Adipocyte (in vitro differentiated cells): ENCODE results near the gene CDKN2A.

Experiments used
- DNase-seq: peaks from one replicate; pipeline ENCODE4 v3.0.0-alpha.2; 2015; ENCODE audit warnings: low read depth
- H3K27me3 ChIP-seq: replicated peaks from 2 replicates; pipeline ENCODE4 v1.7.0; 2013; ENCODE audit warnings: mild to moderate bottlenecking, low read length, moderate library complexity; ENCODE audit not compliant: control insufficient read depth, insufficient read depth
- H3K36me3 ChIP-seq: 2 replicates; pipeline ENCODE4 v1.7.0; 2013; ENCODE audit warnings: low read length, mild to moderate bottlenecking, moderate library complexity; ENCODE audit not compliant: control insufficient read depth, insufficient read depth, severe bottlenecking
- H3K4me1 ChIP-seq: 2 replicates; pipeline ENCODE4 v1.7.0; 2013; ENCODE audit warnings: mild to moderate bottlenecking, low read length, moderate library complexity; ENCODE audit not compliant: control insufficient read depth, insufficient read depth
- H3K4me3 ChIP-seq: 2 replicates; pipeline ENCODE4 v1.7.0; 2013; ENCODE audit warnings: mild to moderate bottlenecking, low read length, moderate library complexity
- H3K9ac ChIP-seq: 2 replicates; pipeline ENCODE4 v1.7.0; 2013; ENCODE audit warnings: mild to moderate bottlenecking, low read length, moderate library complexity
- H3K9me3 ChIP-seq: 2 replicates; pipeline ENCODE4 v1.7.0; 2013; ENCODE audit warnings: mild to moderate bottlenecking, low read length, moderate library complexity; ENCODE audit not compliant: control insufficient read depth

Gene CDKN2A

DNA sequence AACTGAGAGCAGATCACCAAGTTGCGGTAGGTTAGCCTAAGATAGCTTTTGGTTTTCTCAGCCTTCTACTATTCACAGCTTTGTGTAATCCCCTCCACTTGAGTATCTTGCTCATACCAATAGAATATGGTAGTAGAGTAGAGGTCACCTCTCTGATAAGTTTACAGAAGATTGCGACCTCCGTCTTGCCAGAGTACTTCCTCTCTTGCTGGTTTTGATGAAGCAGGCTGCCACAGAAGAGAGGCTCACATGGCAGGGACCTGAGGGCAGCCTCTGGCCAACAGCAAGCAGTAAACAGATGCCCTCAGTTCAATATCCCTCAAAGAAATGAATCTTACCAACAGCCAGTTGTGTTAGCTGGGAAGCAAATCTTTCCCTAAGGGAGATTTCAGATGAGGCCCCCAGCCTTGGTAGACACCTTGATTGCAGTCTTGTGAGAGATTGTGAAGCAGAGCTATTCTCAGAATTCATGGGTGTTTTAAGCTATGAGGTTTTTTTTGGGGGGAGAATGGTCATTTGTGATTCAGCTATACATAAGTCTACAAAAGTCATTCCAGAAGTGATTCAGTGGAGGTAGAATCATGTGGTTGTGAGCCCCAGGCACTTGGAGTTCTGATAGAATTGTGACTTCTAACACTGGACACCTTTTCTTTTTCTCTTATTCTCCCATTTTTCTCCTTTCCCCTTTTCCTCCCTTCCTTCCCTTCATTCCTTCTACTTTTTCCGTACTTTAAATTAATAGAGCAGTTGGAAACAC, 37.6 kb upstream of the CDKN2A start:
- no peaks in the 10 kb centered on the region for H3K27me3 ChIP-seq
- DNase-seq: no peak
- H3K4me1 ChIP-seq: peaks cover 23% of the 10 kb centered on the region
- no peak overlapping the region for H3K4me3 ChIP-seq
- no peaks in the 10 kb centered on the region for H3K9me3 ChIP-seq
- no peak overlapping the region for H3K9ac ChIP-seq
- H3K36me3 ChIP-seq: no peaks in the 10 kb centered on the region

DNA sequence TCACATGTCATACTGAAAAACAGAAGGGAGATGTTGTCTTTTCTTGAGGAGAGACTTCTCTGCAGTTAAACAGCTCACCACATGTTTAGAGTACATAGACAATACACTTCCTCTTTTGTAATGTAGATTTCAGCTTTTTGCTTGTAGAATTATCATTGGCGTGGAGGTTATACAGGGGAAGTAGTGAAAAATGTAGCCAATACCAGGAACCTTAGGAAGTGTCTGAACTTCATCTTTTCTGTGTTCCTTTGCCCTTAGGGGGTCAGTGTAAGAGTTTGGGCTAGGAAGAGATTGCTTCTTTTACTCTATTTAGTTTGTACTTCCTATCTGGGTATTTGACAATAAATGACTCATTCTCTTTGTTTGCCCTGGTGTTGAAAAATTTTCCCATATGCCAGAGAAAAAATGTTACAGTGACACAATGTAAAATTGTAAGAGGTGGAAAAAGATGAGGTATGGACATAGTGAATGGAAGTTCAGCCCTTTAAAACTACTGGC, 36.0 kb upstream of the CDKN2A start:
- Histone ChIP-seq H3K27me3 (no peaks in the 10 kb centered on the region), H3K36me3 (no peaks in the 10 kb centered on the region), H3K9ac (peak overlapping the region; percentile 65), H3K4me1 (peaks cover 10% of the 10 kb centered on the region), H3K4me3 (peak overlapping the region; percentile 38), H3K9me3 (no peaks in the 10 kb centered on the region)
- peak; percentile 89 for DNase-seq

DNA sequence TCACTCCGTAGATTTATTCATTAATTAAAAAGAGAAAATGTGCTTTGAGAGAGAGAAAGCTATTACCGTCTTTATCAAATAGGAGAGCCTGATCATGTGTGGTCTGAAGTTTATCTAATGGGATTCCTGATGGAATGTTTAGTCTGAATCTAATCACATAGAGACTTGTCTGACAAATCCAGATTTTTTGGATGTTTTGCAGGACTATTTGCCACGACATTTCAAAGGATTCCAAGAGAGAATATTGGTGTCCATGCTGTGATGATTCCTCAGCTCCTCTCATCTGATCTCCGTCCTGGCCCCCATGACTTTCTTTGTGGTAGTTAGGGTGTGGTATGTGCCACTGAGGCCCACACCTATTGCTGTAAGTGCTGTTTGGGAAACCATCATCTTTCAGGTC, 35.0 kb upstream of the CDKN2A start:
- DNase-seq: no peak
- H3K4me1 ChIP-seq: peaks cover 10% of the 10 kb centered on the region
- no peak overlapping the region for H3K4me3 ChIP-seq
- no peaks in the 10 kb centered on the region for H3K9me3 ChIP-seq
- no peaks in the 10 kb centered on the region for H3K36me3 ChIP-seq
- H3K9ac ChIP-seq: no peak overlapping the region
- H3K27me3 ChIP-seq: no peaks in the 10 kb centered on the region

DNA sequence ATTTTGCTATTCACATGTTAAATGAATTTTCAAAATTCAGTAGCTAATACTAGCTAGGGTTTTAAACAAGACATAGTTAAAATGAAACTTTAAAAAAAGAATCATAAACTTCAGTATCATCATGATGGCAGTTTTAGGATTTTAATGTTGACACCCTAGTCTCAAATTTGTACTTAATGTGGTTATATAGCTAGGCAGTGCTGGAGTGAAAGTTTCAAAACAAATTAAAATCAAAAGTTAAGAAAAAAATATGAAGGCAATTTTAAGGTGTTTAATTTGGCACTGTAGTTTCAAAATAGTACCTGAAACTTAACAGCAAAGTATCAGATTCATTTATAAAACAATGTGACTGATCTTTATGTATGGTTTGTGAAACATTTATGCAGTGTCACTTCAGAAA, 34.2 kb upstream of the CDKN2A start:
- DNase-seq: no peak
- no peak overlapping the region for H3K4me3 ChIP-seq

DNA sequence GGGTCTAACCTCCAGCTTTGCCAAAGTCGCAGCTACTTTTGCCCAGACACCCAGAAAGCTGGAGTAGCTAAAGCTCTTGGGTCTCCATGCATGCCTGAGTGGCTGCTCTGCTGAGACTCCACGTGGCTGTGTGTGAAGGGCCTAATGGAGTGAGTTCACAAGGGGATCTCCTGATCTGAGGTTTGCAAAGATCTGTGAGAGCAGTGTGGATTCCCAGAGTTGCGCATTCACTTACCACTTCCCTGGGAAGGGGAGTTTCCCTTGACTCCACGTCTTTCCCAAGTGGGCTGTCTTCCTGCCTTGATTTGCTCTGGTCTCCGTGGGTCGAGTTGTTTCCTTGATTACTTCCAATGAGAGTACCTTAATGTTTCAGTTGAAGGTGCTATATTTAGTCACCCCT, 32.5 kb upstream of the CDKN2A start:
- H3K36me3 ChIP-seq: no peaks in the 10 kb centered on the region
- H3K9ac ChIP-seq: no peak overlapping the region
- no peaks in the 10 kb centered on the region for H3K9me3 ChIP-seq
- DNase-seq: no peak
- peaks cover 10% of the 10 kb centered on the region for H3K4me1 ChIP-seq
- H3K4me3 ChIP-seq: no peak overlapping the region
- H3K27me3 ChIP-seq: no peaks in the 10 kb centered on the region

More for the DNA sequence above, 34.2 kb upstream of the CDKN2A start:
- Histone ChIP-seq H3K36me3 (no peaks in the 10 kb centered on the region), H3K27me3 (no peaks in the 10 kb centered on the region), H3K9me3 (no peaks in the 10 kb centered on the region), H3K9ac (no peak overlapping the region), H3K4me1 (peaks cover 10% of the 10 kb centered on the region)

DNA sequence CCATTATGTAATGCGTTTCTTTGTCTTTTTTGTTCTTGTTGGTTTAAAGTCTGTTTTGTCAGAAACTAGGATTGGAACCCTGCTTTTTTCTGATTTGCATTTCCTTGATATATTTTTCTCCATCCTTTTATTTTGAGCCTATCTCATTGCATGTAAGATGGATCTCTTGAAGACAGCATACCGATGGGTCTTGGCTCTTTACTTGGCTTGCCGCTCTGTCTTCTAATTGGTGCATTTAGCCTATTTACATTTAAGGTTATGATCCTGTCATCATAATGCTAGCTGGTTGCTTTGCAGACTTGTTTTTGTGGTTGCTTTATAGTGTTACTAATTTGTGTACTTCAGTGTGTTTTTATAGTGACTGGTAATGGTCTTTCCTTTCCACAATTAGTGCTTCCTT, 28.2 kb upstream of the CDKN2A start:
- Histone ChIP-seq H3K4me1 (no peaks in the 10 kb centered on the region), H3K27me3 (no peaks in the 10 kb centered on the region), H3K36me3 (no peaks in the 10 kb centered on the region), H3K4me3 (no peak overlapping the region), H3K9ac (no peak overlapping the region), H3K9me3 (no peaks in the 10 kb centered on the region)
- DNase-seq: no peak

DNA sequence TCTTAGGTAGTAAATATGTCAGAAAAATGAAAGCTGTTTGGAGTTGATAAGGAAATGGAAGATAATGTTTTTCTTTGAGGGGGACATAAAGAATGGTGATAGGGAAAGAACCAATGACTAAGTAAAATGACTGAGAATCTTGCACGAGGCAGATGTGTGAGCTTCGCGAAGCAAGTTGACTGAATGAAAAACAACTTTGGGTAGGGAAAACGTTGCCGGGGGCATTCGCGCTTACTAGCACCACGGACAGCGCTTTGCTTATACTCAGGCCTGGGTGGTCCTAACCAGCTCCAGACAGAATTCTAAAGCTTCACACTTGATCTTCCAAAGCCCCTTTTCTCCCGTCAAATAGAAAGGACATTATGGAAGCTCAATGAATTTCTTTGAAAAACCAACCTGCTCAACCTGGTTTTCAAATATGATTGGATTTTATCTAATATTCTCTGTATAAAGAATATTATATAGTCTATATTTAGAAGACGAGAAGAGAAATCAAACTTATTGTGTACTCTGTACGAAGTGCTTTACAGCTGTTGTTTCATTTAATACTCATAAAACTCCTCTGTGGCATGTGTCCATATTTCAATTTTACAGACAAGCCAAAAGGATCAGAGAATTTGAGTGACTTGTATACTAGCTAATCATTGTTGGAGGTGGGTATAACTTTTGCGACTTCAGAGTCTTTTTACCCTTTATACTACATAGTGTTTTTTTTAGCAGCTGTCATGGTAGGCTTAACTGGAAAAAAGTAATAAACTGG, 16.9 kb upstream of the CDKN2A start:
- Histone ChIP-seq H3K4me3 (no peak overlapping the region), H3K27me3 (no peaks in the 10 kb centered on the region), H3K9ac (no peak overlapping the region), H3K4me1 (peaks cover 12% of the 10 kb centered on the region), H3K36me3 (no peaks in the 10 kb centered on the region), H3K9me3 (no peaks in the 10 kb centered on the region)
- DNase-seq: peak; percentile 65

DNA sequence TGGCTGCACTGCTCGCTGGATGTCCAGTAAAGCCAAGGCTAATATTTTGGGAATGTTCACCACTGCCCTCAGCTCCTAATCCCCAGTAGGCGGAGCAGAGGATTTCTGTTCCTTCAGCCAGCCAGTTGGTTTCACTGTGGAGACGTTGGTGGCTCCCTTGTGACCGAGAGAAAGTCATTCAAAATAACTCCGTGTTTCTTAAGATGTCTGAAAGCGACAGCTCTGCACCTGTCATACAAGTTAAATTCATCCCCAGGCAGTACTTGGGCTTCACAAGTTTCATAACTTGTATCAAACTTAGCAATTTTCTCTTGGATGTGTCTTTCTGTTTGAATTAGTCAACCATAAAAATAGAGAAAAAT, 15.3 kb upstream of the CDKN2A start:
- no peak for DNase-seq
- H3K9me3 ChIP-seq: no peaks in the 10 kb centered on the region
- H3K4me1 ChIP-seq: peaks cover 26% of the 10 kb centered on the region
- no peaks in the 10 kb centered on the region for H3K27me3 ChIP-seq
- peaks cover 11% of the 10 kb centered on the region for H3K36me3 ChIP-seq
- peak overlapping the region; percentile 64 for H3K9ac ChIP-seq
- peak overlapping the region; percentile 99 for H3K4me3 ChIP-seq

DNA sequence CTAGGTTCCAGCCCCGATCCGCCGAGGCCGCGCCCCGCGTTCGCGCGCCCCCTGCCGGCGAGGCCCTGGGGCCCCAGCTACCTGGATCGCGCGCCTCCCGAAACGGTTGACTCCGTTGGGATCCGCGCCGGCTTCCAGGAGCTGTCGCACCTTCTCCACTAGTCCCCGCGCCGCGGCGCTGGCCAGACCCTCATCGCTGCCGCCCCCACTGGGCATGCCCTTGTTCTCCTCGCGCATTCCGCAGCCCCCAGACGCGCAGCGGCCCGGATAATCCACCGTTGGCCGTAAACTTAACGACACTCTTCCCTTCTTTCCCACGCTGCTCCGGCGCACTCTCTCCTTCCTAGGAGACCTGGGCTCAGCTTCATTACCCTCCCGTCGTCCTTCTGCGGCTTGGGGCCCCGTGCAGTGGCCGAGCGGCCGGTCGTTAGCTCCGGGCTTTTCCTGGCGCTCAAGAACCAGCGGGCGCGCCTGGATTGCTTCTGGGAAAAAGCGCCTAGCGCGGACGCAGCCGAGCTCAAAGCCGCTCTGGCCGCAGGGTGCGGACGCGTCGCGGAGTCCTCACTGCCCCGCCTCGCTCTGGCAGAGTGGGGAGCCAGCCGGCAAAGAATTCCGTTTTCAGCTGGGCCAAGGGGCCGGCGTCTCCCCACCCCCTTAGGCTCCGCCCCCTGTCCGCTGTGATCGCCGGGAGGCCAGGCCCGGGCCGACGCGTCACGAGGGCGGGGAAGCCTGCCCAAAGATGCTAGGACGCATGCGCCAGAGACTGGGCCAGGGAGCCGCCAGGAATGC, 14.7 kb upstream of the CDKN2A start, which contains the start of gene CDKN2B:
Gene CDKN2B, minus strand, starts transcription at position 589 of the 789 bp plus-strand sequence. Its CDS starts 352 bp downstream, at position 237.
- Histone ChIP-seq H3K36me3 (peaks cover 17% of the 10 kb centered on the region), H3K4me1 (peaks cover 26% of the 10 kb centered on the region), H3K27me3 (no peaks in the 10 kb centered on the region), H3K4me3 (peak within 1 kb of the TSS; percentile 99), H3K9me3 (no peaks in the 10 kb centered on the region), H3K9ac (peak within 1 kb of the TSS; percentile 99)
- DNase-seq: peak; percentile 99

DNA sequence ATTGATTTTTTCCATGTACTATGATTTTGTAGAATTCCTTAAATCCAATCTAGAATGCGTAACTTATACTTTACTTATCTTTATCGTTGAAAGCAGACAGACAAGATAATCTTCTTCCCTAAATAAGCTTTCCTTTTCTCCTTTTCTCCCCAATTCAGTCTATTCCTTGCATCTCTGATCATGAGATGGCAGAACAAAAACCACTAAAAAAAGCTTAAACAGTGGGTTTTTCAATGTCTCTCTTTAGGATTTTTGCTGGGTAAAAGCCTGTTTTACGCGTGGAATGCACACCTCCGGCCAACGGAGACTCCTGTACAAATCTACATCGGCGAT, 14.2 kb upstream of the CDKN2A start:
- H3K4me3 ChIP-seq: peak overlapping the region; percentile 99
- peak overlapping the region; percentile 99 for H3K9ac ChIP-seq
- no peaks in the 10 kb centered on the region for H3K9me3 ChIP-seq
- no peaks in the 10 kb centered on the region for H3K27me3 ChIP-seq
- peaks cover 26% of the 10 kb centered on the region for H3K4me1 ChIP-seq
- peaks cover 21% of the 10 kb centered on the region for H3K36me3 ChIP-seq
- no peak for DNase-seq
